Posterior vena cava (tissue), 2 donors: ENCODE results near the gene ABCA7. TPM values are rescaled to one million over a fixed set of nuclear protein-coding genes. Genes with fewer than 3 reads are reported as not detected.

Experiments used
- DNase-seq: peaks from one replicate; pipeline ENCODE4 v3.0.0-alpha.2; 2020; ENCODE audit warnings: low spot score
- intact Hi-C, 2 donors: fragments of 100-400 bp; cut with DNase I; formaldehyde crosslinking; loops; one replicate each; pipeline versions ENCODE4 v1.14.1 to v1.14.2; 2022 to 2023
- total RNA-seq, 2 donors: library from RNA; stranded (reverse); fragmentation: NEBNext Ultra II Directional; extraction: Animal tissue kit (Norgen Biotek cat#: 25700); gene quantifications; one replicate each; pipeline ENCODE4 v1.2.1, GENCODE V29; 2021
- donor health status: DM: yes; HTN: yes; CAD: no.
- donor health status: DM: yes; HTN: yes; CAD: no.

Gene ABCA7
- total RNA-seq, 2 donors from 2014 or later = 4.0 to 4.4 TPM

DNA sequence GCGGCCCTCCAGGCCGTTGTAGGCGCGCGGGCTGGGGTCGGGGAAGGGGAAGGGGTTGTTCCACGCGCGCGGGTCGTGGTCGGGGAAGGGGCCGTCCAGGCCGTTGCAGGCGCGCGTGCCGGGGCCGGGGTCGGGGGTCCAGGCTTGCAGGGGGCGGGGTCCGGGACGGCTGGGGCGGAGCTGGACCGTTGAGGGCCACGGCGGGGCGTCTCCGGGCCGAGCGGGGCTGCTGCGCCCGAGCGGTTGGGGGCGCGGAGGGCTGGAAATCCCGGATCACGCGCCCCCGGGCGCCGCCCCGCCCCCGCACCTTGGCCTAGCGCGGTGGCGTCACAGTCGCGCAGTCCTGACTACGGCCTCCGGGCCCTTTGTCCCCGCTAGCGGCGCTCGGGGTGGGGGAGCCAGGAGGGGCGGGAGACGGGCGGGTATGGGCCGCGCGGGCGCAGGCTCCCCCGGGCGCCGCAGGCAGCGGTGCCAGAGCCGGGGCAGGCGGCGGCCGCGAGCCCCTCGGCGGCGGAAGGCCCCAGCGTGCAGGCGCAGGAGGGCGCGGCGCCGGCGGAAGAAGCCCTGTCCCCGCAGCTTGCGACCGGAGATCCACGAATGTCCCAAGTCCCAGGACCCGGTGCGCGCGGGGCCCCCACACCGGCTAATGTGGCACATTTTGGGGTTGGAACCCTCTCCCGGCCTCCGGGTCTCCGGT, 64.6 kb downstream of the ABCA7 start:
- peak; percentile 92 for DNase-seq
- intact Hi-C loops = loop anchor here (1.0 to 5.0 kb wide), 2 partner anchors 37 to 82 kb away; partner anchors contain the start of genes ARHGAP45 (in 1 of the 2), RNU6-2 (in 1 of the 2) and TMEM259 (in 1 of the 2)

DNA sequence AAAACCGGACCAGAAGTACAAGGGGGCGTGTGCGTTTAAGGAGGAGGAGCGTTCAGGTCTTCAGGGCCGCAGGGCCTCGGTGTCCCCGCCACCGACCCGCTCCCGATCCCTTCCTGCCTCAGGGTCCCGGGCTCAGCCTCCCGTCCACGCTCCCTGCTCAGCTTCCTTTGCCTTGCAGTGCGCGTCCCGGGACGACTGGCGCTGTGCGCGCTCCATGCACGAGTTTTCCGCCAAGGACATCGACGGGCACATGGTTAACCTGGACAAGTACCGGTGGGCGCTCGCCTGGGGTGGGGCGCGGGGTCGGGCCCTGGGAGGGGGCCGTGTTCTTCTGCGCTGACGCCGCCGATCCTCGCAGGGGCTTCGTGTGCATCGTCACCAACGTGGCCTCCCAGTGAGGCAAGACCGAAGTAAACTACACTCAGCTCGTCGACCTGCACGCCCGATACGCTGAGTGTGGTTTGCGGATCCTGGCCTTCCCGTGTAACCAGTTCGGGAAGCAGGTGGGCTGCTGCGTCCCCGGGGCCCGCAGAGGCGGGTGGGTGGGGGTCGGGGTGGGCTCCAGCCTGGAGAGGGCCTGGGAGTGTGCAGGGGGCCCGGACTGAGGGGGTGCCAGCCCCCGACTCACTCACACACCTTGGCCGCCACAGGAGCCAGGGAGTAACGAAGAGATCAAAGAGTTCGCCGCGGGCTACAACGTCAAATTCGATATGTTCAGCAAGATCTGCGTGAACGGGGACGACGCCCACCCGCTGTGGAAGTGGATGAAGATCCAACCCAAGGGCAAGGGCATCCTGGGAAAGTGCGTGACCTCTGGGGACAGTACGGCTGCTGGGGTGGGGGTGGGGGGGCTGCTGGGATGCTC, 65.3 kb downstream of the ABCA7 start:
- DNase-seq = peak; percentile 87
- intact Hi-C loops = no loop called here

DNA sequence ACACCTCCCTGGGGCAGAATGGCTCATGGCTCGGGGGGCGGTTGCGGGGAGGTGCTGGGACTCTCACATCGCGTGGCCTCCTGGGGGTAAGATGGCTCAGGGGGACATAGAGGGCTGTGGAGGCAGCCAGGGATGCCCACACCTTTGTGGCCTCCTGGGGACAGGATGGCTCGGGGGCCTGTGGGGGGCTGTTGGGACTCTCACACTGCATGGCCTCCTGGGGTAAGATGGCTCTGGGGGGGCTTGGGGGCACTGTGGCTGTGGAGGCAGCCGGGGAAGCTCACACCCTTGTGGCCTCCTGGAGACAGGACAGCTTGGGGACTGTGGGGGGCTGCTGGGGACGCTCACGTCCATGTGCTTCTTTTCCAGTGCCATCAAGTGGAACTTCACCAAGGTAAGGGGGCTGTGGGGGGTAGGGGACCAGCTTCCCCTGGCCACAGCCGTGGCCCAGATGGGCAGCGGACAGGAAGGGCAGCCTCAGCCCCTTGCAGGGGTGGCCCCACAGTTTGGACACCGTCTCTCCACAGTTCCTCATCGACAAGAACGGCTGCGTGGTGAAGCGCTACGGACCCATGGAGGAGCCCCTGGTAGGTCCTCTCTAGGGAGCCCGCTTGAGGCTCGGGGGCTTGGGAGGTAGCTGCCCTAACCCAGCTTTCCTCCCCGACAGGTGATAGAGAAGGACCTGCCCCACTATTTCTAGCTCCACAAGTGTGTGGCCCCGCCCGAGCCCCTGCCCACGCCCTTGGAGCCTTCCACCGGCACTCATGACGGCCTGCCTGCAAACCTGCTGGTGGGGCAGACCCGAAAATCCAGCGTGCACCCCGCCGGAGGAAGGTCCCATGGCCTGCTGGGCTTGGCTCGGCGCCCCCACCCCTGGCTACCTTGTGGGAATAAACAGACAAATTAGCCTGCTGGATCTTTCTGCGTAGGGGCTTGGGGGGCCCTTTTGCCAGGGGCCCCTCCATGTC, 66.2 kb downstream of the ABCA7 start:
- DNase-seq = peak; percentile 84
- intact Hi-C loops = no loop called here

DNA sequence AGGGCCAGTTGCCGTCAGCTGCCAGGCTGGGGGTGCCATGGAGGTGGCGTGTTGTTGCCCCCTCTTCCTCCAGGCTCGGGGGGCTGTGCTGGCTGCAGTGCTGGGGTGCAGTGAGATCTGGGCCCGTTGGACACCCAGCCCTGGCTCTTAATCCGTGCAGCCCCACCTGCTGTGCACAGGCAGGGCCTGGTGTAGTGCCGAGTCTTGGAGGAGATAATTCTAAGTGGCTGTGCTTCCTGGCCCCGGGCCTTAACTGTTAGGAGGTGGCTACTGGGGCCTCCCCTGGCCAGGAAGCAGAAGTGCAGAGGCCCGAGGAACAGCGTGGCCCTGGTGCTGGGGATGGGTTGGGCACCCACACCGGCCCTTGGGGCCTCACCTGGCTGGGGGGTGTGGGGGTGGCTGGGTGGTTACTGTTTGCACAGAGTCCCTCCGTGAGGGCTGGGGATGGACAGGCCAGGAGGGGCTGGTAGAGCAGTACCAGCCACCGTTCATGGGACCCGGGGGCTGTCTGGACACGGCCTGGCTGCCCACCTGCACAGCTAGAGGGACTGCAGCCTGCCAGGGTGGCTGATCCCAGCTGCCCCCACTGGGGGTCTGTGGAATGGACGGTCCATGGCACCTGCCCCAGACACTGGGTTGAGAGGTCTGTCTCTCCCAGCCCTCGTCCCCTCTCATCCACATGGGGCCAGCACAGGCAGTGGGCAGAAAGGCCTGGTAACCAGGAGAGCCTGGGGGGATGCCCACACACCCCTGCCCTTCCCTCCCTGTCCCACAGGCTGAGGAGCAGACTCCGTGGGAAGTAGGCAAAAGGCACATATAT, 67.1 kb downstream of the ABCA7 start:
- peak; percentile 85 for DNase-seq
- intact Hi-C loops = no loop called here

DNA sequence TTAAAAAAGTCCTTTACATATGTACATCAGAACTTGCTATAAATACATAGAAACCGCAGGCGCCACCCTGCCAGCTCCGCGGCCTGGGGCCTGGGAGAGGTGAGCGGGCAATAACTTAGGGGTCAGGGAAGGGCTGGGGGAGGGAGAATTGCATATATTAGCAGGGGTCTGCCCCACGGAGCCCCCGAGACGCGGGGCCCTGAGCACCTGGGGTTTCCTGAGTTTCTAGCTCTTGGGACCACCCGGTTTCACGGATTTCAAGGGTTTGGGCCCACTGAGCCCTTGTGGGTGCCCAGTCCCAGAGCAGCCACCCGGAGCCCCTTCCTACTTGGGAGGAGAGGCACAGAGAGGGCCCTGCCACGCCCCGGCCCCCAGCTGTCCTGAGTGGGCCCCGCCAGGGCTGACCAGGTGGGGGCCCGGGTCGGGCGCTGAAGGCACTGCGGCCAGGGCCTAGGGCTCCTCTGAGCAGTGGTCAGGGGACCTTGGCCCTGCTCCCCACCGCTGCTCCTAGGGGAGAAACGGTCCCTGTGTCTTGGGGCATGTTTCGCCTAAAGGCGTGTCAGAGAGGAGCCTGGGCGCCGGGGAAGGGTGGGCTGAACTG, 67.9 kb downstream of the ABCA7 start:
- peak; percentile 80 for DNase-seq
- intact Hi-C loops = loop anchor here in 1 of 2 donors (1.0 kb wide), 1 partner anchor 32 kb away; no protein-coding TSS in a partner anchor

DNA sequence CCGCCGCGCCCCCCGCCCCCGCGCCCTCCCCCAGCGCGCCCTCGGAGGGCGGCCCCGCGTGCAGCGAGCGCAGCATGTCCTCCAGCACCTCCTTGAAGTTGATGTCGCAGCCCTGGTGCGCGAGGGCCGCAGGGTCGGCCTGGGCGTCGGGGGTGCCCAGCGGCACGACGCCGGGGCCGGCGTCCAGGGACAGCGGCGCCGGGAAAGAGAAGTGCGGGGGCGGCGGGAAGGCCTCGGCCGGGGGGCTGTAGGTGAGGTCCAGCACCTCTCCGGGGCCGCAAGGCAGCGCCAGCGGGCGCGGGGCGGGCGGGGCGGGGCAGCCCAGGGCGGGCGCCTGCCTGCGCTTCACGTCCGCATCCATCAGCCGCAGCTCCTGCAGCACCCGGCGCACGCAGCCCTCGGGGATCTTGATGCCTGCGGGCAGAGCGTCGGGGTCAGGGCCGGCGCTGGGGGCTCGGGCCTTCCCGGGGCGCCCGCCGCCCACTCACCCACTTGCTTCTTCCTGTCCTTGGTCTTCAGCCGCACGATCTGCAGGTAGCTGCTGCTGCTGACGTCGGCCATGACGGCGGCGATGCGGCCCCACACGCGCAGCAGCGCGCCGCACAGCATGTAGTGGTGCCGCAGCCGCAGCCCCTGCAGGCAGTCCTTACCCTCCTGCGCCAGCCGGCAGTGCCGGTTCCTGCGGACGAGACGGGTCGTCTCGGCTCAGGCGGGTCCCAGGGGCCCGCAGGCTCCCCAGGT, 68.6 kb downstream of the ABCA7 start:
- intact Hi-C loops = loop anchor here in 1 of 2 donors (1.0 kb wide), 1 partner anchor 33 kb away; no protein-coding TSS in a partner anchor
- no peak for DNase-seq

DNA sequence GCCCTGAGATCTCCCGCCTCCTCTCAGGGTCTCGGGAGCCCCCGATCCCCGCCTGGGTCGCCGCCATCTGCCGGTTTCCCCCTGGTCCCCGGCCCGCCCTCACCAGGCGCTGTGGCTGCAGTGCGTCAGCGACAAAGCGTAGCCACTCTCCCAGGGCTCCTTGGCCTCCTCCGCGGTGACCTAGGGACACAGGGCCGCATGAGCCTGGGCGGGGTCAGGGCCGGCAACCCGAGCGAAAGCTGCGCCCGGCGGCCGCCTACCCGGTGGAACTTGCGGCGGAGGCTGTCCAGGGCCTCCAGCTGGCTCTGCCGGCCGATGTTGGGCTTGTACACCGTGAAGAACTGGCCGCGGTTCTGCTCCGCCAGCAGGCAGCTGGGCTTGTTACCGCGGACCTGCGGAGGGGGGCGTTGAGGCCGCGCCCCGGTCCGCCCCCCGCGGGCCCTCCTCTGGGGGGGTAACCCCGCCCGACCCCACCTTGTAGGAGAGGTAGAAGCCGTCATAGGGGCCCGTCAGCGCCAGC, 69.2 kb downstream of the ABCA7 start:
- intact Hi-C loops = no loop called here
- DNase-seq = peak; percentile 80

DNA sequence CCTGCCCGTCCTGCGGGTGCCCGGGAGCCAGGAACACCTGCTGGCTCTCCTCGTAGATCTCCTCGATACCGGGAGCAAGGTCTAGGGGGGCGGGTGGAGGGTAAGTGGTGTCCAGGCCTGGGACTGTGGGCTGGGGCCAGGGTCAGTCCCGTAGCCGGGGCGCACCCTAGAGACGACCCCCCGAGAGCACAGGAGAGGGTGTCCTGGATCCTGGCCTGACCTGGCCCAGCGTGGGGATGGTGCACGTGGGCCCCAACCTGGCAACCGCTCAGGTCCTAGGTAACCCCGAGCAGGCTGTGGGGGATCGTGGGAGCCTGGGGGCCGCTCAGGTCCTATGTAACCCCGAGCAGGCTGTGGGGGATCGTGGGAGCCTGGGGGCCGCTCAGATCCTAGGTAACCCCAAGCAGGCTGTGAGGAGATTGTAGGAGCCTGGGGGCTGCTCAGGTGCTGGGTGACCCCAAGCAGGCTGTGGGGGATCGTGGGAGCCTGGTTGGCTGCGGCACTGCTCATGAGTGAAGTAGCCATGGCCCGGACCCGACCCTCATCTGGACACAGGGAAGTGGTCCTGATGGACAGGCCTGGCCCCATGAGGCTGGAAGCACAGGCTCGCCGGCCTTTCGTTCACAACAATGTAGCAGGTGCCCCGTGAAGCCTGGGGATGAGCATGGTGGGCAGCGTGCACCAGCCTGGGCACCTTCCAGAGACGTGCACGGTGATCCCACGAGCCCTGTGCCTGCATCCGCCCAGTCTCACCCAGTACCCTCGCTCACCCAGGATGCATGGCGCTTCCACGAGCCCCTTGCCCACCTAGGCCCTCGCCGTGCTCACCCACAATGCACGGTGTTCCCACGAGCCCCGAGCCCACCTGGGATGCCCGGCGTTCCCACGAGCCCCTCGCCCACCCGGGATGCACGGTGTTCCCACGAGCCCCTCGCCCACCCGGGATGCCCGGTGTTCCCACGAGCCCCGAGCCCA, 70.1 kb downstream of the ABCA7 start:
- intact Hi-C loops = loop anchor here (5.0 kb wide), 1 partner anchor 82 kb away; no protein-coding TSS in a partner anchor
- DNase-seq = peak; percentile 82

DNA sequence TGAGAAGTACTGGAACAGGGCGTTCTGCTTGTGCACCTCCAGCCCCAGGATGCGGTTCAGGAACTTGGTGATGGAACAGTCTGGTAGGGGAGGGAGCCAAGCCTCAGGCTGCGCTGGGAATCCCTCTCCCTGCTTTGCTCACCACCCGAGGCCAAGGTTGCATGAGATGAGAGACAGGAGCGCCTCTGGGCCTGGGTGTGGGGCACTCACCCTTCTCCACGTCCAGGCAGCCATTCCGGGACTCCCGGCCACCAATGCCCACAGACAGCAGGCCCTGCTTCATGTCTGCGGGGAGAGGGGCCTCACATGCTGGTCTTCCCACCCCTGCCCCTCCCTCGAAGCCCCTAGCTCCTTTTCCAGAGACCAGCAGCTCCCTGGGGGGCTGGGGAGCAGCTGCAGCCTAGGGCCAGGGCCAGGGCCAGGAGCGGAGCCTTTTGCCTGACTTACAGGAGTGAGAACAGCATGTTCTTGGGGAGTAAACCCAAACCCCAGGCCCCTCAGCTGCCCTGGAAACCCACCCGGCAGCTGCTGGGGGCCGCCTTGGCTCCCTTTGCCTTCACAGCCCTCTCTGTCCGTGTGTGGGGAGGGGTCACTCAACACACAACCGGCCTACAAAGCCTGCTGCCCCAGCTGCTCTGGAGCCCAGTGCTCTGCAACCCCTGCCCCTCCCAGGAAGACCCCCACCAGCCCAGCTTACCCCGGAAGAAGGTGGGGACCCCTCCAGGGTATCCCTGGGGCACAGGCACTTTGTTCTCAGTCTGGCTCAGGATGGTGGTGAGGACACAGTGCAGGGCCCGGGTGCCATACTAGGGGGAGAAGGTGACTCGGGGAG, 71.1 kb downstream of the ABCA7 start:
- intact Hi-C loops = loop anchor here (5.0 kb wide), 1 partner anchor 81 kb away; no protein-coding TSS in a partner anchor
- DNase-seq = peak; percentile 82

DNA sequence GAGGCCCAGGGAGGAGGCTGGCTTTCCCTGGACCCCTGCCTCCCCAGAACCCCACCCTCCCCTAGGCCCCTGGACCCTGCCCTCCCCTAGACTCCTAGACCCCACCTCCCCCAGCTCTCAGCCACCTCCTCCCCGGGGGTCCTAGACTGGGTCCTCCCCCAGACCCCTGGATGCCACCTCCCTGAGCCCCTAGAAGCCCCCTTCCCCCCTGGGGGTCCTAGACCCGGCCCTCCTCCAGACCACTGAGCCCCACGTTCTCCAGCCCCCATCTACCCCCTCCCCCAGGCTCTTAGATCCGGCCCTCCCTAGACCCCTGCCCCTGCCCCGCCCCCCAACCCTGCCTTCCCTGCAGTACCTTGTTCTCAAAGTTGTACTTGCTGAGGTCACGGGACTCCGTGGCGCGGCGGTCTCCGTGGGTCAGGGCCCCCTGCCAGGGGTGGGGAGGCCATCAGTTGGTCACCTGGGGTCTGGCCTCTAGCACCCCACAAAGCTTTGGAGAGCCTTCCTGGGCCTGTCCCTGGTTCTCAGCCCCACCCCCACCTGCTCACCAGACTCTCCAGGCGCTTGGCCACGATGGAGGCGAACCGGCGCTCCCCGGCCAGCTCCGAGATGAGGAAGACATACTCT, 71.8 kb downstream of the ABCA7 start:
- peak; percentile 81 for DNase-seq

DNA sequence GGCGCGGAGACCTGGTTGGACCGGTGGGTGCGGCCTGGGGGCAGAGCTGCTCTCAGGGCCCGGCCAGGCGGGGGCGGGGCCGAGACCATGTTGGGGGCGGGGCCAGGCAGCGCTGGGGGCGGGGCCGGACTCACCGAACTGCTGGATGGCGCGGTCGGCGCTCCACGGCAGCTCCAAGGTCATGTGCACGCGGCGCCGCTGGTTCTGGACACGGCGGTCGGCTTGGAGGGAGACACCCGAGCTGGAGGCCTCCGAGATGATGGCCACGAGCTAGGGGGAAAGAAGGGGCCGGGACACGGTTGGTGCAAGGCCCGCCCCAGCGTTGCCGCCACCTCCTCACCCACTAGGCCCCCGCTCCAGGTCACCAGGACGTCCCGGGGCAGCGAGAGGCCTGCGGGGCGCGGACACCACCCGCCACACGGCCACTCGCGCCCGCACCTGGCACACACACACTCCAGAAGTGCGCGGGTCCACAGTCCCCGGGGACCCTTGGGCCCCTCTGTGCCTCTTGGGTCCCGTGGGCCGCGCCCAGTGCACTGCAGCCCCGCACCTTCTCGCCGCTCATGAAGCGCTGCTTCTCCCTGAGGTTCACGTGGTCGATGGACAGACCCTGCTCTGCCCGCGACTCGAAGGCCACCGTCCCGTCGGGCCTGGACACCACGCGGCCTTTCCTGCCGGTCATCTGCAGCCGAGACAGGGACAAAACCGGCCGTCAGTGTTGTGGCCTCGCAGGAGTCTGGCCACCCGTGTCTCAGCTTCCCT, 72.5 kb downstream of the ABCA7 start:
- intact Hi-C loops = loop anchor here (5.0 kb wide), 1 partner anchor 80 kb away; no protein-coding TSS in a partner anchor
- peak; percentile 86 for DNase-seq

More for the DNA sequence above, 71.8 kb downstream of the ABCA7 start:
- intact Hi-C loops = loop anchor here (5.0 kb wide), 1 partner anchor 81 kb away; no protein-coding TSS in a partner anchor

DNA sequence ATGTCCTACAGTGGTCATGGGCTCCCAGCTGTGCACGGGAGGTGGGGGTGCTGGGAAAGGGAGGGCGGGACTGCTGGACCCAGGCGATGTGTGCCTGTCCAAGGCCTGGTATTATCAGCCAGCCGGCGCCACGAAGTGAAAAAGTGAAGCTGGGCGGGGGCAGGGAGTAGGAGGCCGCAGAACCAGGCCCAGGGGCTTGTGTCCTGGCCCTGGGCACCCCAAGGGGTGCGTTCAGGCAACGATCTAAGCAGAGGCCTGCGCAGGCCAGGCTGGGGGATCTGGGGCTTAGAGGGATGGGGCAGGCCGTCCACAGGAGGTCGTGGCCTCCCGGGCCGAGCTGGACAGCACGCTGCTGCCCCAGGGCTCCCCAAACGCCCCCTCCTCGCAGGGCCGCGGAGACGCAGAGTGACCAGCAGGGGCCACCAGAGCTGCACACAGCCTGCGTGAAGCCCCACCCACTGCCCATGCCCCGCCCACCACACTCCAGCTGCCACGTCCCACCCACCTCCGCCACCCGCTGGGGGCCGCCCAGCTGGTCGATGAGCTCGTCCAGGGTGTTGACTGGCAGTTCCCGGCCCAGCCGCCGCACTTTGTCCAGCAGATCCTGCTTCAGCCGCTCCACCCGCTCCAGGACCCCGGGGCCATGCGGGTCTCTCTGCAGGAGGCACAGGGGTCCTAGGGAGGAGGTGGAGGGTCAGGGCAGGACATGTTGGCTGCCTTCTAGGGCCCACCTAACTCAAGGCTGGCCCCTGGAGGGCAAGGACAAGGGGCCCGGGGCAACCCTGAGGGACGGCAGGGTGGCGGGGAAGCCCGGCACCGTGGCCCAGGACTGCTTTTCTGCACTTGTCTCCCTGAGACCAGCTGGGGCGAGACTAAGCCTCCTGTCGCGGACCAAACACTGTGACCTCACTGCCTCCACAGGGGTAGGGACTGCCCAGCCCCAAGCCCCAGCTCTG, 73.4 kb downstream of the ABCA7 start:
- peak; percentile 98 for DNase-seq
- intact Hi-C loops = loop anchor here (5.0 kb wide), 1 partner anchor 79 kb away; no protein-coding TSS in a partner anchor
